Calu3 (cell line): ENCODE results near the gene CIB4. TPM values are rescaled to one million over a fixed set of nuclear protein-coding genes. Genes with fewer than 3 reads are reported as not detected.

Experiments
- BruUV-seq: library from RNA; stranded (reverse); fragments of 400-500 nt; replicated peaks from 2 replicates; lab custom pipeline; 2021; lab: Mats Ljungman, UMichigan
- CTCF ChIA-PET: fragments of 300-600 bp; sonication (Branson Sonifier 250); formaldehyde crosslinking; loops from one replicate; lab custom pipeline; 2022; ENCODE audit warnings: antibody characterized with exemption; lab: Charles Lee
- DNase-seq: peaks from one replicate; pipeline ENCODE4 v3.0.0; 2022
- H3K27ac Mint-ChIP-seq: one replicate; pipeline ENCODE4 v1.8.0; 2022; ENCODE audit warnings: mixed read lengths; ENCODE audit not compliant: unreplicated experiment
- H3K27me3 Mint-ChIP-seq: one replicate; pipeline ENCODE4 v1.8.0; 2022; ENCODE audit warnings: mixed read lengths; ENCODE audit not compliant: unreplicated experiment
- H3K36me3 Mint-ChIP-seq: one replicate; pipeline ENCODE4 v1.8.0; 2022; ENCODE audit warnings: mild to moderate bottlenecking, moderate library complexity, mixed read lengths; ENCODE audit not compliant: insufficient read depth, unreplicated experiment
- H3K4me1 Mint-ChIP-seq: one replicate; pipeline ENCODE4 v1.8.0; 2022; ENCODE audit warnings: mild to moderate bottlenecking, low read depth, mixed read lengths; ENCODE audit not compliant: unreplicated experiment
- H3K4me3 Mint-ChIP-seq: one replicate; pipeline ENCODE4 v1.8.0; 2022; ENCODE audit warnings: mild to moderate bottlenecking, low read depth, moderate library complexity, mixed read lengths; ENCODE audit not compliant: unreplicated experiment
- H3K9me3 Mint-ChIP-seq: one replicate; pipeline ENCODE4 v1.8.0; 2022; ENCODE audit warnings: low read depth, mixed read lengths; ENCODE audit not compliant: unreplicated experiment
- CTCF ChIP-seq: fragments of 200-600 bp; IDR thresholded peaks from one replicate; pipeline ENCODE4 v1.8.0; 2022; ENCODE audit warnings: antibody characterized with exemption; ENCODE audit not compliant: unreplicated experiment
- intact Hi-C: fragments of 100-400 bp; cut with micrococcal nuclease; formaldehyde crosslinking; loops from one replicate; pipeline ENCODE4 v1.10.0; 2022; ENCODE audit not compliant: unreplicated experiment
- total RNA-seq: library from RNA; stranded (reverse); gene quantifications from 2 replicates; pipeline ENCODE4 v1.2.3, GENCODE V29; 2022

Gene CIB4
- total RNA-seq, 1 experiment from 2014 or later: not detected

DNA sequence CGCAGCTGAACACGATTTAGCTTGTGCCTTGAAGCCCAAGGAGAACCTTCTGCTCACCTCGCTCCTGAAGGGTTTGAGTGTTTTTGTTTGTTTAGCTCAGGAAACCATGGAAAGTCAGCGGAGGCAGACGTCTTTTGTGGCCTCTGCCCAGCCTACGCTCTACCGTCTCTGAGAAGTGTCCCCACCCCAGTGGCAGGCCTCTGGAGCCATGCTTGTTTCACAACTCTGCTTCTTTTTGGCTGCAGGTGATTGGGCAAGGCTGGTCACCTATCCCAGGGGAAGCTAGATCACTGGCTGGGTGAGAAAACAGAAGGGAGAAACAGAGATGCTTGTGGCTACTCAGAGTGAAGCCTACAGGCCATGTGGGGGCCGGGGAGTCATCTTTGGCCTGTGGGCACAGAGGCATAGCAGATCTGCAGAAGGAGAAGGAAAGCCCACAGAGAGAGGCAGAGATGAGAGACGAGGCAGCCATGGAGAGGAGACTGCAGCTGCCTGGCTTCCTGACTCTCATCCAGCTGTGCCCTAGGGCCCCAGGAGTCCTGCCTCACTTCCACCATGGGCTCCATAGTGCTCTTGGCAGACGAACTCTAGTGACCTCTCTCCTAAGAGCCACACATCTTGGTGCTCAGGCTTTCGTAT, 50.1 kb downstream of the CIB4 start:
- no TSS peak for BruUV-seq
- Mint-ChIP-seq H3K27ac (no peak overlapping the region), H3K4me3 (no peak overlapping the region), H3K9me3 (no peaks in the 10 kb centered on the region), H3K4me1 (no peaks in the 10 kb centered on the region), H3K36me3 (no peaks in the 10 kb centered on the region), H3K27me3 (peaks cover 93% of the 10 kb centered on the region)
- intact Hi-C loops: no loop called here
- no peak for TF ChIP-seq CTCF
- DNase-seq: no peak
- CTCF ChIA-PET: interaction anchor here (1.3 kb wide), 1 partner anchor 7 kb away, joined by 3 read pairs; no protein-coding TSS in a partner anchor

DNA sequence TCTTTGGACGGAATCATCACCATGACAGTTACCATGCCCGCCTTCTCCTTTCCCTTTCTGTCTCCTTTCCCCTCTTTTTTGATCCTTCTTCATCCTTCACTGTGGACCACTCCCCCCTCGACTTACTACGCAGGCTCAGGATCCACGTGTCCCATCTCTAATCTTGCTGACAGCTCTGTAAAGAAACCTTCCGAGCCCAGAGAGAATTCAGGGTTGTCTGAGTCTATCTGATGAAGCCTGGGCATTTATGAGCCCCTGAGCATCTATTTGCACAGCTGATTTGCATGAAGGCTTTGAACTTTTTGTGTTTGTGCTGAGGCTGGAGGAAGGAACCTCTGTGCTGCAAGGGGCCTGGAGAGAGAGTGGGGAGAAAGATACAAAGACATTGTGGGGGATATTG, 50.7 kb downstream of the CIB4 start:
- intact Hi-C loops: no loop called here
- H3K4me3 Mint-ChIP-seq: no peak overlapping the region
- no peaks in the 10 kb centered on the region for H3K36me3 Mint-ChIP-seq
- CTCF ChIA-PET: interaction anchor here (1.3 kb wide), 1 partner anchor 8 kb away, joined by 3 read pairs; no protein-coding TSS in a partner anchor
- no peaks in the 10 kb centered on the region for H3K4me1 Mint-ChIP-seq
- H3K9me3 Mint-ChIP-seq: no peaks in the 10 kb centered on the region
- no peak overlapping the region for H3K27ac Mint-ChIP-seq
- DNase-seq: no peak
- TF ChIP-seq CTCF: no peak
- peaks cover 93% of the 10 kb centered on the region for H3K27me3 Mint-ChIP-seq
- no TSS peak for BruUV-seq

DNA sequence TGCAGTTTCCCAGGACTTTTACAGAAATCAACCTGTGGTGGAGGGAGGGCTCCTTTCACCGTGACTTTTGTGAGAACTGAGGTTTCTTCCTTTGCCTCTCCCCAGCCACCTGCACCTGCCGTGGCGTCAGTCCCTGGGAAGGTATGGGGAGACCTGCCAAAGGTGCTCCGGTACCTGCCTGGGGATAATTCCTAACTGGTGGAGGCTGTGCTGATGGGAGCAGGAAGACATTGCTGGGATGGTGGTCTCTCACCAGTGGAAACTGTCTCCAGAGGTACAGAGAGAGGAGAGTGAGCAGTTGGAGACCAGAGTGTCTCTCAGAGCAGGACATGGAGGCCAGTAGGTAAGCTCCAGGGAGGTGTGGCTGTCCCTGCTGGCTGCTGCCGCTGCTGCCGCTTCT, 52.6 kb downstream of the CIB4 start:
- Mint-ChIP-seq H3K9me3 (no peaks in the 10 kb centered on the region), H3K4me1 (no peaks in the 10 kb centered on the region), H3K4me3 (no peak overlapping the region), H3K27ac (no peak overlapping the region), H3K27me3 (peaks cover 93% of the 10 kb centered on the region), H3K36me3 (no peaks in the 10 kb centered on the region)
- intact Hi-C loops: no loop called here
- no TSS peak for BruUV-seq
- DNase-seq: no peak
- CTCF ChIA-PET: interaction anchor here (1.0 kb wide), 1 partner anchor 85 kb away, joined by 3 read pairs; no protein-coding TSS in a partner anchor
- TF ChIP-seq CTCF: no peak

- DNase-seq: no peak
Observed at GRCh38 chr2:26587994-26588393, 53.2 kb downstream of the CIB4 start.

More at GRCh38 chr2:26587994-26588393, 53.2 kb downstream of the CIB4 start:
- H3K27me3 Mint-ChIP-seq: peaks cover 93% of the 10 kb centered on the region
- TF ChIP-seq CTCF: no peak
- H3K4me1 Mint-ChIP-seq: no peaks in the 10 kb centered on the region
- H3K36me3 Mint-ChIP-seq: no peaks in the 10 kb centered on the region
- no TSS peak for BruUV-seq
- intact Hi-C loops: no loop called here
- no peak overlapping the region for H3K27ac Mint-ChIP-seq
- CTCF ChIA-PET: interaction anchor here (1.0 kb wide), 1 partner anchor 84 kb away, joined by 3 read pairs; no protein-coding TSS in a partner anchor
- H3K9me3 Mint-ChIP-seq: no peaks in the 10 kb centered on the region
- H3K4me3 Mint-ChIP-seq: no peak overlapping the region
